Adrenal gland (tissue), 5 donors: ENCODE data around the gene DNPEP.

Source experiments
- POLR2A ChIP-seq, 2 donors: fragments of 450-650 bp; IDR thresholded peaks; one replicate each; pipeline ENCODE4 v1.6.1; 2017; ENCODE audit warnings: antibody characterized with exemption in 2 of 2, mild to moderate bottlenecking in 2 of 2, moderate library complexity in 1 of 2
- TF ChIP-seq, protein P1 (sequence below), 6 experiments: fragments of 450-650 bp in 4 of 6; fragments of 200-600 bp in 2 of 6; sonication (generic) in 1 of 6; IDR thresholded peaks; 1 replicate in 5 of 6; 2 replicates in 1 of 6; pipeline versions ENCODE4 v1.5.1 to v1.8.0; 2016 to 2021; ENCODE audit warnings: antibody characterized with exemption in 6 of 6, mild to moderate bottlenecking in 2 of 6, moderate library complexity in 1 of 6
- donor health status: DM: no; HTN: no; CAD: no.

DNA sequence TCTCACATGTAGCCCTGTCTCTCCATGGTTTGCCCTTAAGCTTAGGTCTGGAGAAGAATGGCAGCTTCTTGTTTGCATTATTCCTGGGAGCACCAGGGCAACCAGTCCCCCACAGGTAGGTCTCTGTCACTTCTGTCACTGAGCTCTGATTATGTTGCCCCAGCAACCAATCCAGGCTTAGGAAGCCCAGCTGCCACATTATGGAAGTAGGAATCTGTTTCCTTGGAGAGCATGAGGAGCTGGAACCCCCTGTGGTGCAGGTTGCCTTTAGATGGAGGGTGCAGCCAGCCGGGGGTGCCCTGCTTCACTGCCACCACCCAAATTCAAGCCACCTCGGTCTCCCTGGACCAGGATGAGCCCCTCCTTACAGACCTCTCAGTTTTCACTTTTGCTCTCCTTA, 60.0 kb downstream of the DNPEP start:
- TF ChIP-seq, protein P1, sequence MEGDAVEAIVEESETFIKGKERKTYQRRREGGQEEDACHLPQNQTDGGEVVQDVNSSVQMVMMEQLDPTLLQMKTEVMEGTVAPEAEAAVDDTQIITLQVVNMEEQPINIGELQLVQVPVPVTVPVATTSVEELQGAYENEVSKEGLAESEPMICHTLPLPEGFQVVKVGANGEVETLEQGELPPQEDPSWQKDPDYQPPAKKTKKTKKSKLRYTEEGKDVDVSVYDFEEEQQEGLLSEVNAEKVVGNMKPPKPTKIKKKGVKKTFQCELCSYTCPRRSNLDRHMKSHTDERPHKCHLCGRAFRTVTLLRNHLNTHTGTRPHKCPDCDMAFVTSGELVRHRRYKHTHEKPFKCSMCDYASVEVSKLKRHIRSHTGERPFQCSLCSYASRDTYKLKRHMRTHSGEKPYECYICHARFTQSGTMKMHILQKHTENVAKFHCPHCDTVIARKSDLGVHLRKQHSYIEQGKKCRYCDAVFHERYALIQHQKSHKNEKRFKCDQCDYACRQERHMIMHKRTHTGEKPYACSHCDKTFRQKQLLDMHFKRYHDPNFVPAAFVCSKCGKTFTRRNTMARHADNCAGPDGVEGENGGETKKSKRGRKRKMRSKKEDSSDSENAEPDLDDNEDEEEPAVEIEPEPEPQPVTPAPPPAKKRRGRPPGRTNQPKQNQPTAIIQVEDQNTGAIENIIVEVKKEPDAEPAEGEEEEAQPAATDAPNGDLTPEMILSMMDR (IDR thresholded peaks at IDR 0.05): no peak
- no peak for TF ChIP-seq POLR2A (IDR thresholded peaks at IDR 0.05)
